TTC549 (cell line): ENCODE results near the gene IFFO2.

Experiments
- FAIRE-seq: peaks from 2 replicates; lab custom pipeline; 2012; peaks lifted over from hg19 to GRCh38; lab: Jason Lieb, UNC

IFFO2 gene

GRCh38 chr1:18972531-18972930 is 16.1 kb upstream of the IFFO2 start:
- FAIRE-seq = no peak

GRCh38 chr1:18970762-18971161 is 14.3 kb upstream of the IFFO2 start:
- no peak for FAIRE-seq

DNA sequence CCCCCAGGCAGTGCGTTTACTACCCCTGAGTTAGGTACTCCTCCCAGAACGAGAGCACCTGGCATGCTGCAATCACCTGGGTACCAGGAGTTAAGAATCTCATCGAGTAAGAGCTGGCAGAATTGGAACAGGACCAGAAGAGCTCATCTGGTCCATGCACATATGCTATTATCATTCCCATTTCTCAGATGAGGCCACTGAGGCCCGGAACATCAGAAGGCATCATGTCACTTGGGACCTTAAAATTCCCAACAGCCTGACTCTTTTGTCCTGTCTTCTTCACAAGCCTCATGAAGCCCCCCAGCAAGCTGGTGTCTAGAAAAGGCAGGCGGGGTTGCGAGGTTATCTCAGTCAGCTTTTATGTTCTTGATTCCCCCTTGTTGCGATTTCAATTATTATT is 13.9 kb upstream of the IFFO2 start:
- no peak for FAIRE-seq

- FAIRE-seq = no peak
Measured at GRCh38 chr1:18967066-18967690, 10.7 kb upstream of the IFFO2 start.

- no peak for FAIRE-seq
Measured at GRCh38 chr1:18965206-18966173, 9.0 kb upstream of the IFFO2 start.

- FAIRE-seq = no peak
Measured at GRCh38 chr1:18963968-18964367, 7.5 kb upstream of the IFFO2 start.

- no peak for FAIRE-seq
Measured at GRCh38 chr1:18962855-18963737, 6.6 kb upstream of the IFFO2 start.

DNA sequence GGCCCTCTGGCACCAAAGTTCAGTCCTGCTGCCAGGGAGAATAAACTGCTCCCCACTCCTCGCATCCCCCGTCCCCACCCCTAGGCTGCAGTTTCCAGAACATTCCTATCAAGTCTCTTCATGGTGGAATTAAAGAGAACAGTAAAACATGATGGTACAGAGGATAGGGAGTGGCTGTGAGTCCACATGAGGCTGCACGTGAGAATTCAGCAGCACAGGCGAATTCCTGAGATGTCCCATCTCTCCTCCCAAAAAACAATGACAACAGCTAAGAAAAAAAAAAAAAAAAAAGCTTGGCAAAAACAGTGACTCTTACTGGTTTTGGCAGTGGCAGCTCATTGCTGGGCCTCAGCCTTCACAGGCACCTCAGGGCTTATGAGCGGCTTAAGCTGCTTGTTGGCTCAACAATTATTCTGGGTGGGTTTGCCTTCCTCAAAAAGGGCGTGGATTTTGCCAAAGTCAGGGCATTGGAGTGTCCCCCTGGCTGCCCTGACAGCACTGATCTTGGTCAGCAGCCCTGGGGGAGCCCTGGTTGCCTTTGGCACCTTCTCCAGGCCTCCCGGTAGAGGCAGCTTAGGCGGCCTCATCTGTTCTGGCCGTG is 5.7 kb upstream of the IFFO2 start:
- FAIRE-seq = no peak

DNA sequence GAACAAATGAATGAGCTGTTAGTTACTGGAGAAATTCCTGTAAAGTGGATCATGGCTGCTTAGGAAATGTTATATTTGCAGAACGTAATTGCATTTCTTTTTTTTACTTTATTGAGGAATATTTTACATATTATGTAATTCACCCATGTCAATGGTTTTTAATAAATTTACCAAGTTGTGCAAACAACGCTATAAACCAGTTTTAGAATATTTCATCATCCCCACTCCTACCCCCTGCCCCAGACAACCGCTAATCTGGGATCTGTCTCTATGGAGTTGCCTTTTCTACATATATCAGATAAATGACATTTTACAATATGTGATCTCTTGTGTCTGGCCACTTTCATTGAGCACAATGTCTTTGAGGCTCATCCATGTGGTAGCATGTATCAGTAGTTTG is 4.3 kb upstream of the IFFO2 start:
- no peak for FAIRE-seq

GRCh38 chr1:18960409-18960808 is 3.9 kb upstream of the IFFO2 start:
- no peak for FAIRE-seq

- FAIRE-seq = no peak
Measured at GRCh38 chr1:18959591-18959990, 3.1 kb upstream of the IFFO2 start.

DNA sequence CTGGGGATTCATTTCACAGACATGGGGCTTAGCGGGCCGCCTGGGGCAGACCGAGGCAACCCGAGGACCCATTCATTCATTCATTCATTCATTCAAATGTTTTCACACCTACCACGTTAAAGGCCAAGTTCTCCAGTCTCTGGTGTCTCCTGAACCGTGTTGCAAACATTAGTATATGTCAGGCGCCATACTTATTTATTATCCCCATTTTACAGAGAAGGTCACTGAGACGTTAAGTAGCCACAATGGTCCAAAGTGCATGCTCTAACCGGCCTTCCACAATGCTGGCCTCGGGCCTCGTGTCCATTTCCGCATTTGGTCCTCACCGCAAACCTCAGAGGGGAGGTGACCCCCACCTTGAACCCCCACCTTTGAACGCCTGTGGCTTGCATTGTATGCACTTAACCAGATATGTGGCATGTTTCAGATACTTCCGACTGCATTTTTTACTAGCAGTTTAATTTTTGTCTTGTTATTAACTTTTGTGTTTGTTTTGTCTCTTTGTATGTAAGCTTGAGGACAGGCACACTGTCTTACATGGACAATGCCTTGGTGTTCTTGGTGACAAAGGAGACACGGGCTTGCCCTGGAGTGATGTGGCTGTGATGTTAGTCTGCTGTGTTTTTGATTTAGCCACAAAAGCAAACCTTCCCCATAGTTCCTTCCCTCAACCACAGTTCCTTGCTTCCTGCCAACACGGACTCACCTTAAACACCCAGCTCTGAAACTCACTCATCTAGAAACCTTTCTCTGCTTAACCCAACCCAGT is 1.2 kb upstream of the IFFO2 start:
- no peak for FAIRE-seq

DNA sequence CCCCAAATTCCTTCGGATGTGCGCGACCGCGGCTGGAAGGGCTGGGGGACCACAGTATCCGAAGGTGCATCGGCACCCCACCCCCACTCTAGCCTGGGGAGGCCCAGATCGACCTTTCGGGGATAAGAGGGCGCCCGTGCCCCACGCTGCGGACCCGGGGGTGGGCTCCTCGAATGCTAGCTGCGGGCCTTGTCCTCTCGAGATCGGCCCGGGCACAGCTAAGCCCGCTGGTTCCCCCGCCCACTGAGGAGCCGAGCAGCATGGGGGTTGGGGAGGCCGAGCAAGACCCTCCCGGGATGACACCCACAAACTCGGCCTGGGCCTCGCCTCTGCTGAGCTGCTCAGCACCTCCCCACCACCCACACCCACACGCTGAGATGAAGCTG is 653 bp upstream of the IFFO2 start:
- FAIRE-seq = no peak

DNA sequence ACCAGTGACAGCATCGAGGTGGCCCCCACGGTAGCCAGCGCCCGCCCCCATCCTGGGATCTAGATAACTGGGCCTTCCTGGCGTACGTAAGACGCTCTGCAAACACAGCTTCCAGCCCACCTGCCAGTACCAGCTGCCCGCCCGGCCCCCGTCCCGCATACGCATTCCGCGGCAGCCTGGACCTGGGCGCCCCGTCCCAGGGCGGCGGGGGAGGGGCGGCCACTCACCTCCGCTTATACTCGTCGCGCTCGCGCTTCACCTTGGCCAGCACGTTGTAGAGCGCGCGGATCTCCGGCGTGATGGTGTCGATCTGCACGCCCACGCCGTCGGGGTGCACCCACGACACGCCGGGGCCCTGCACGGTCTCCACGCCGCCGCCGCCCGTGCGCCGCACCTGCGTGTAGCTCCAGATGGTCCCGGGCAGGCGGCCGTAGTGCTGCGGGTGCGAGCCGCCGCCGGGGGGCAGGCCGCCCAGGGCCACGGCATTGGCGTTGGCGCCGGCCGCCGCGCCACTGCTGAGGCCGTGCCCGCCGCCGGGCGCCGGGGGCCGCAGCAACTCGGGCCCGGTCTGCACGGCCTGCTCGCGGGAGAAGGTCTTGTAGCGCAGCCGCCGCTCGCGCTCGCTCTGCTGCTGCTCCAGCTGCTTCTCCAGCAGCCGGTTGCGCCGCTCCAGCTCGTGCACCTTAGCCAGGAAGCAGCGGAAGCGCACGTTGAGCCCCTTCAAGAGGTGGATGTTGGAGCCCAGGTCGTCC is 859 bp downstream of the IFFO2 start:
- FAIRE-seq = no peak

DNA sequence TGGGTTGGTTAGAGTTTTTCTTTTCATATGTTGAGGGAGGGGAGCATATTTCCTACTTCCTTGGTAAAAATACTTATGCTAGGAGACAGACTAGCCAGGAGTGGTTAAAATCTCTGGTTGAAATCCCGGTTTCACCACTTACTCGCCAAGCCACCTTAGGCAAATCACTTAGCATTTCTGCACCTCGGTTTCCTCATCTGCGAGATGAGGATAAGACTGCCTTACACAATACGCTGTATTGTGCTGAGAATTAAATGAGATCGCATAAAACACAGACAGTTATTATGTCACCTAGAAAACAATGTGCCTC is 1.4 kb downstream of the IFFO2 start:
- no peak for FAIRE-seq

GRCh38 chr1:18954270-18955071 is 2.0 kb downstream of the IFFO2 start:
- FAIRE-seq = no peak

- no peak for FAIRE-seq
Measured at GRCh38 chr1:18953731-18954231, 2.7 kb downstream of the IFFO2 start.

DNA sequence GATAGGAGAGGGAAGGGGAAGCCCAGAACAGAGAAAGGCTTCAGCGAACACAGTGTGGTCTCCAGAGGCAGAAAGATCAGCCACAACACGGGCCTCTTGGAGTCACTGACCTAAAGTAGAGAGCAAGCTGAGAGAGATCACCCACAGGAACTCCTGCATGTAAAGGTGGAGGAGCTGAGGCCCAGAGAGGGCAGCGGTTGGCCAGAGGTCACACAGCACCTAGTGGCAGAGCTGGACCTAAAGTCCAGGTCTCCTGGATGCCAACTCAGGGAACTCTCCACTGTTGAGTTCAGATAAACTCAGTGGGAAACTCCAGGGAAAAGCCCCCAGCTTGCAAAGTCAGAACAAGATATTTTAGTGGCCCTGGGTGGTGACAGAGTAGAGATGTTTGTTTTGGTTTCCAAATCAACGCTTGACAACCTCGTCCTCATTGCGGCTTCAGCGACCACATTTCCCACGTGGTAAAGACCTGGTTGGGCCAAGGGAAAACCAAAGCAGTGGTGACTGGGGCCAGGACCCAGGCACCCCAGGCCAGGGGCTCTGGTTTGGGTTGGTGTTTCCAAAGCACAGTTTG is 4.6 kb downstream of the IFFO2 start:
- FAIRE-seq = no peak

DNA sequence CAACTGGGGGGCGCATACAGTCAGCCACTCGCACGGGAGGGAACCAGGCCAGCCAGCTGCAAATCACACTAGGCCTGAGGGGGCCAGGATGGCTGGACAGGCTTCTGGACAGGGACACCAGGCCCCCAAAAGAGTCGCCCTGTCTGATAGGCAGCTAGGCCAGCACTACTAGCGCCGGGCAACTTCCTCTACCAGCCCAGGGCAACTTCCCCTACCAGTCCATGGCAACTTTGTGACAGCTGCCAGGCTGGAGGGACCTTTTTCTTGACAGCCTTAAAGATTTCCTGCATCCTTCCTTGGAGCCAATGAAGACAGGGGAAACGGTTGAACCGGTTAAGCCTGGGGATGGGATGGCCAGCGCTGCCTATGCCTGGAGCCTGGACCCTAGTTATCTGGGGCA is 5.1 kb downstream of the IFFO2 start:
- FAIRE-seq = no peak
